ENCODE data around the gene TBC1D22A. TPM values are rescaled to one million over a fixed set of nuclear protein-coding genes. Genes with fewer than 3 reads are reported as not detected.
A peak's percentile ranks its signal among the peaks of the same experiment; 100 is the strongest.

The TBC1D22A gene
- total RNA-seq, 1 experiment from 2014 or later = 27.6 TPM

DNA sequence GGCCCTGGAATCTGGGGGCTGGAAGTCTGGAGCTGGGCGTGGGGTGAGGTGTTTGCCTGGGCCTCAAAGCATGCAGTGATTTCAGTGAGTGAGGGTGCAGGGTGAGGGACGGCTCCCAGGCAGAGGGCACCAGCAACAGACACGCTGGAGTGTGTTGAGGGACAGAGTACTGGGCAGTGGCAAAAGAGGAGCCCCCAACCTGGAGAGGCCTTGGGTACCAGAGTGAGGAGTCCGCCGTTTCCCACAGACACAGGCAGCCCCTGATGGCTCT lies 12.0 kb upstream of the TBC1D22A start:
- Mint-ChIP-seq H3K27ac (ENCODE audit: unreplicated experiment) (peak overlapping the region; percentile 88), H3K4me3 (ENCODE audit: low read depth, unreplicated experiment) (peak overlapping the region; percentile 42), H3K4me1 (ENCODE audit: low read depth, unreplicated experiment) (peaks cover 48% of the 10 kb centered on the region), H3K36me3 (ENCODE audit: insufficient read depth, unreplicated experiment) (peaks cover 9% of the 10 kb centered on the region), H3K9me3 (ENCODE audit: low read depth, unreplicated experiment) (no peaks in the 10 kb centered on the region), H3K27me3 (ENCODE audit: unreplicated experiment) (no peaks in the 10 kb centered on the region)
- CTCF ChIA-PET = interaction anchor here (1.1 to 1.7 kb wide), 3 partner anchors 11 to 12 kb away, joined by 5 read pairs; partner anchors contain the start of gene TBC1D22A
- intact Hi-C loops (cut with micrococcal nuclease; ENCODE audit: unreplicated experiment) = no loop called here
- TF ChIP-seq, protein P1, sequence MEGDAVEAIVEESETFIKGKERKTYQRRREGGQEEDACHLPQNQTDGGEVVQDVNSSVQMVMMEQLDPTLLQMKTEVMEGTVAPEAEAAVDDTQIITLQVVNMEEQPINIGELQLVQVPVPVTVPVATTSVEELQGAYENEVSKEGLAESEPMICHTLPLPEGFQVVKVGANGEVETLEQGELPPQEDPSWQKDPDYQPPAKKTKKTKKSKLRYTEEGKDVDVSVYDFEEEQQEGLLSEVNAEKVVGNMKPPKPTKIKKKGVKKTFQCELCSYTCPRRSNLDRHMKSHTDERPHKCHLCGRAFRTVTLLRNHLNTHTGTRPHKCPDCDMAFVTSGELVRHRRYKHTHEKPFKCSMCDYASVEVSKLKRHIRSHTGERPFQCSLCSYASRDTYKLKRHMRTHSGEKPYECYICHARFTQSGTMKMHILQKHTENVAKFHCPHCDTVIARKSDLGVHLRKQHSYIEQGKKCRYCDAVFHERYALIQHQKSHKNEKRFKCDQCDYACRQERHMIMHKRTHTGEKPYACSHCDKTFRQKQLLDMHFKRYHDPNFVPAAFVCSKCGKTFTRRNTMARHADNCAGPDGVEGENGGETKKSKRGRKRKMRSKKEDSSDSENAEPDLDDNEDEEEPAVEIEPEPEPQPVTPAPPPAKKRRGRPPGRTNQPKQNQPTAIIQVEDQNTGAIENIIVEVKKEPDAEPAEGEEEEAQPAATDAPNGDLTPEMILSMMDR (IDR thresholded peaks at IDR 0.05; ENCODE audit: unreplicated experiment) = no peak
- no TSS peak for BruUV-seq (replicated peaks)
- no peak for DNase-seq

DNA sequence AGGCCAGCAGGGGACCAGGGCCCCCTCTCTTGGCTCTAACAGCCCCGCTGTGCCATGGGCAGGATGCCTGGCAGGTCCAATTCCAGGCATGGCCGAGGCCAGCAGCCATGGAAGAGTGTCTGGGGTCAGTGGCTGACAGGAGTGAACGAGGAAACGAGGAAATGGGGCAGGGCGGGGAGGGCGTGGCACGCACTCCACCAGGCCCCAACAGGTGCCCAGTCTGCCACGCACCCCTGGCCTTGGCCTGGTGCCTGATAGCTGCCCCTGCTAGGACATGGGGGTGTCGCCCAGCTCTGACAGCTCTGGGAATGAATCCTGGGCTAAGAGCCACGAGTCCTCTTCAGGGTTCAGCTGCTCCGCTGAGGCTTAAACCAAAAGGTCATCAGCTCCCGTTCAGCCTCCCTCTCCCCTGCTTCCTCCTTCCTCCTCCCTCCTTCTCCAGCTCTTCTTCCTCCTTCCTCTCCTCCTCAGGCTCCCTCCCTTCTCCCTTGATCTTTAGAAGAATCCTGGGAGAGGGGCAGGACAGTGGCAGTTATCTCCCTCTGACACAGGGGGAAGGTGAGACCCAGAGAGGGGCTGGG lies 11.5 kb upstream of the TBC1D22A start:
- H3K4me3 Mint-ChIP-seq (ENCODE audit: low read depth, unreplicated experiment) = peak overlapping the region; percentile 42
- intact Hi-C loops (cut with micrococcal nuclease; ENCODE audit: unreplicated experiment) = no loop called here
- CTCF ChIA-PET = interaction anchor here (0.6 to 1.3 kb wide), 3 partner anchors 12 to 187 kb away, joined by 5 read pairs; partner anchors contain the start of gene TBC1D22A
- H3K36me3 Mint-ChIP-seq (ENCODE audit: insufficient read depth, unreplicated experiment) = peaks cover 9% of the 10 kb centered on the region
- H3K27ac Mint-ChIP-seq (ENCODE audit: unreplicated experiment) = peak overlapping the region; percentile 88
- no TSS peak for BruUV-seq (replicated peaks)
- TF ChIP-seq, protein P1 (IDR thresholded peaks at IDR 0.05; ENCODE audit: unreplicated experiment) = no peak
- H3K9me3 Mint-ChIP-seq (ENCODE audit: low read depth, unreplicated experiment) = no peaks in the 10 kb centered on the region
- DNase-seq = peak; percentile 46
- no peaks in the 10 kb centered on the region for H3K27me3 Mint-ChIP-seq (ENCODE audit: unreplicated experiment)
- peaks cover 48% of the 10 kb centered on the region for H3K4me1 Mint-ChIP-seq (ENCODE audit: low read depth, unreplicated experiment)

DNA sequence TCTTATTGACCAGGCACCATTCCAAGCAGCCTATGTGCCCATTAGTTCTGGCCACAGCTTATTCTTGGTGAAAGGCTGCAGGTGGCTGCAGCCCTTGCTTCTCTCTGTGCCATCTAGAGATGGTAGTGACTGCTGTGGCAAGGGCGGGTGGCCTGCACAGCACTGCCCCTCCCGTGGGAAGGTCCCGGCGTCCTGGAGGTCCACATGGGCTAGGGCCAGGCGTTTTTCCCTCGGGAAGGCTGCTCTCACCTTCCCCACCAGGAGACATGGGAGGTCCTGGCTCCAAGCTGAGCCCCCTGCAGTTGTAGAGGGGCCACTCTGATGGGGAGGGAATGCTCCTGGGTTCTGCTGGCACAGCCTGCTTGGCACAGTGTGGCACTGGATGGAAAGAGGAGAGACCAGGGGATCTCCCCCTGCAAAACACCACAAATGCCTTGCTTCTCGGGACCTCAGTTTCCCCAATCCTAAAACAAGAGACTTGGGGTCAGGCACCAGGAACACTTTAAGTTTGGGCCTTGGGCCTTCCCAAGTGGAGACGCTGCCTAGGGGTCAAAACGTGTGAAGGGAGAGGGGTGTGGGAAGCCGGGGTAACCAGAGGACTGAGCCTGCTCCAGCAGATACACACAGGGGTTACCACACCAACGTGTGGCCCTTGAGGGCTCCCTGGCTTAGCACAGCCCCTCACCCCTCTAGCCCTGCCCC lies 10.0 kb upstream of the TBC1D22A start:
- Mint-ChIP-seq H3K27ac (ENCODE audit: unreplicated experiment) (no peak overlapping the region), H3K27me3 (ENCODE audit: unreplicated experiment) (no peaks in the 10 kb centered on the region), H3K4me1 (ENCODE audit: low read depth, unreplicated experiment) (peaks cover 48% of the 10 kb centered on the region), H3K4me3 (ENCODE audit: low read depth, unreplicated experiment) (no peak overlapping the region), H3K9me3 (ENCODE audit: low read depth, unreplicated experiment) (peaks cover 5% of the 10 kb centered on the region), H3K36me3 (ENCODE audit: insufficient read depth, unreplicated experiment) (peaks cover 9% of the 10 kb centered on the region)
- TF ChIP-seq, protein P1 (IDR thresholded peaks at IDR 0.05; ENCODE audit: unreplicated experiment) = no peak
- no TSS peak for BruUV-seq (replicated peaks)
- CTCF ChIA-PET = no interaction called here
- intact Hi-C loops (cut with micrococcal nuclease; ENCODE audit: unreplicated experiment) = no loop called here
- DNase-seq = no peak

DNA sequence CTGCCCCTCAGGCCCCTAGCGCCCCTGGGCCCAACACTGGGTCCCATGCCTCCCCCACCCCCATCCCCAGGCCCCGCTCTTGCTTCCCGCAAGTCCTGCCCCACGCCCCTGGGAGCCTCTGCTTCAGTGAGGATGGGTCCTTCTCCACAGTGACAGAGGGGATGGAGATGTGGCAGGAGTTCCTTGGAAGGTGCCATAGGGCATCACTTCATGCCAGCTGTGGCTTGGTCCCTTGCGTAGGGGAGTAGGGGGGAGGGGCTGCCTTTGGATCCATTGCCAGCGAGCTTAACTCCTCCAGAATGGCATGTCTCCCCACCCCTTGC lies 9.5 kb upstream of the TBC1D22A start:
- no peak overlapping the region for H3K4me3 Mint-ChIP-seq (ENCODE audit: low read depth, unreplicated experiment)
- H3K36me3 Mint-ChIP-seq (ENCODE audit: insufficient read depth, unreplicated experiment) = peaks cover 9% of the 10 kb centered on the region
- no peaks in the 10 kb centered on the region for H3K27me3 Mint-ChIP-seq (ENCODE audit: unreplicated experiment)
- no TSS peak for BruUV-seq (replicated peaks)
- H3K9me3 Mint-ChIP-seq (ENCODE audit: low read depth, unreplicated experiment) = peaks cover 5% of the 10 kb centered on the region
- no peak for DNase-seq
- H3K4me1 Mint-ChIP-seq (ENCODE audit: low read depth, unreplicated experiment) = peaks cover 48% of the 10 kb centered on the region
- CTCF ChIA-PET = no interaction called here
- TF ChIP-seq, protein P1 (IDR thresholded peaks at IDR 0.05; ENCODE audit: unreplicated experiment) = no peak
- H3K27ac Mint-ChIP-seq (ENCODE audit: unreplicated experiment) = no peak overlapping the region
- intact Hi-C loops (cut with micrococcal nuclease; ENCODE audit: unreplicated experiment) = no loop called here
